MM.1S (cell line): ENCODE measurements around the gene LRFN2.

ENCODE experiments used
- EZH2 ChIP-seq: fragments of 300-600 bp; sonication (generic); optimal IDR thresholded peaks from 2 replicates; pipeline ENCODE3; 2017; ENCODE audit warnings: low read depth, mild to moderate bottlenecking, antibody characterized with exemption, low read length, mixed read lengths
- TF ChIP-seq, protein P1 (sequence below): fragments of 300-600 bp; sonication (generic); IDR thresholded peaks from 2 replicates; pipeline ENCODE4 v1.5.1; 2016; ENCODE audit warnings: antibody characterized with exemption, low read length, mixed read lengths

GRCh38 chr6:40419377-40419776 is 167.8 kb downstream of the LRFN2 start:
- TF ChIP-seq EZH2: no peak
- TF ChIP-seq, protein P1, sequence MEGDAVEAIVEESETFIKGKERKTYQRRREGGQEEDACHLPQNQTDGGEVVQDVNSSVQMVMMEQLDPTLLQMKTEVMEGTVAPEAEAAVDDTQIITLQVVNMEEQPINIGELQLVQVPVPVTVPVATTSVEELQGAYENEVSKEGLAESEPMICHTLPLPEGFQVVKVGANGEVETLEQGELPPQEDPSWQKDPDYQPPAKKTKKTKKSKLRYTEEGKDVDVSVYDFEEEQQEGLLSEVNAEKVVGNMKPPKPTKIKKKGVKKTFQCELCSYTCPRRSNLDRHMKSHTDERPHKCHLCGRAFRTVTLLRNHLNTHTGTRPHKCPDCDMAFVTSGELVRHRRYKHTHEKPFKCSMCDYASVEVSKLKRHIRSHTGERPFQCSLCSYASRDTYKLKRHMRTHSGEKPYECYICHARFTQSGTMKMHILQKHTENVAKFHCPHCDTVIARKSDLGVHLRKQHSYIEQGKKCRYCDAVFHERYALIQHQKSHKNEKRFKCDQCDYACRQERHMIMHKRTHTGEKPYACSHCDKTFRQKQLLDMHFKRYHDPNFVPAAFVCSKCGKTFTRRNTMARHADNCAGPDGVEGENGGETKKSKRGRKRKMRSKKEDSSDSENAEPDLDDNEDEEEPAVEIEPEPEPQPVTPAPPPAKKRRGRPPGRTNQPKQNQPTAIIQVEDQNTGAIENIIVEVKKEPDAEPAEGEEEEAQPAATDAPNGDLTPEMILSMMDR: no peak
